ENCODE results near the gene KCND3. TPM values are rescaled to one million over a fixed set of nuclear protein-coding genes. Genes with fewer than 3 reads are reported as not detected.

KCND3 gene
- total RNA-seq, 1 experiment from 2014 or later: 0.15 TPM

DNA sequence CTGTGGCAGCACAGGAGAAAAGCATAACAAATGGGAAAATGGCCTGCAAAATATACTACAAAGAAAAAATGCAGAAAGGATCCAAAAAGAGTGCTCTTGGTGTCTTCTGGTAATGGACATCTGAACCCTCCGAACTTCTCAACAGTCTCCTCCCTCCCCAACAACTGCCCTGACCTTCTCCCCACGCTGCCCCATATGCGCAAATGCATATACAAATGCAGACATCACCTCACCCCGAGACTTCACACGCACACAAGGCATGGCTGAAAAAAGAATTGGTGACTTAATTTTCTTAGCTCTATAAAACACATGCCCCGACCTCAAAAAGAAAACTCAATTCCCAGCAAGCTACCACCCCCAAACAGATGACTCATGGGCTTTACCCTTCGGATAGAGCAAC, 8.4 kb downstream of the KCND3 start:
- Histone ChIP-seq H2AK5ac (ENCODE audit: insufficient read length, low read length) (no peak overlapping the region), H3K4ac (ENCODE audit: low read depth, low read length) (no peak overlapping the region), H3K9me3 (ENCODE audit: control insufficient read depth, low read depth, low read length) (no peaks in the 10 kb centered on the region), H3K23ac (ENCODE audit: insufficient read length, low read depth, low read length) (no peak overlapping the region), H2BK5ac (ENCODE audit: insufficient read length, low read length) (no peak overlapping the region), H3K18ac (ENCODE audit: insufficient read length, low read depth, low read length) (no peak overlapping the region), H3K79me1 (ENCODE audit: insufficient read depth, low read depth, low read length, poor library complexity, severe bottlenecking) (no peaks in the 10 kb centered on the region), H4K8ac (replicated peaks; ENCODE audit: insufficient read length, low read depth, low read length) (no peak overlapping the region), H3K27ac (ENCODE audit: insufficient read length, low read depth, low read length) (no peak overlapping the region), H3K4me2 (ENCODE audit: insufficient read depth, insufficient read length, low read length) (no peak overlapping the region), H4K5ac (ENCODE audit: insufficient read length, low read depth, low read length) (no peak overlapping the region), H3K23me2 (ENCODE audit: insufficient read length, low read depth, low read length, poor library complexity, severe bottlenecking) (no peaks in the 10 kb centered on the region), H2BK120ac (ENCODE audit: low read depth, low read length, poor library complexity, severe bottlenecking) (no peak overlapping the region), H3K79me2 (ENCODE audit: insufficient read depth, low read length) (no peaks in the 10 kb centered on the region), H2BK12ac (ENCODE audit: insufficient read length, low read depth, low read length) (no peak overlapping the region), H2BK15ac (ENCODE audit: low read depth, low read length) (no peak overlapping the region), H2AFZ (ENCODE audit: low read length) (no peak overlapping the region), H3T11ph (ENCODE audit: low read length) (no peak overlapping the region), H3K9ac (ENCODE audit: extremely low read depth, insufficient read length, low read length) (no peak overlapping the region), H3K4me1 (ENCODE audit: insufficient read depth, low read length) (peaks cover 2% of the 10 kb centered on the region; the same call in 1 of the 2 replicates), H3K56ac (ENCODE audit: insufficient read length, low read depth, low read length) (no peak overlapping the region), H3K27me3 (ENCODE audit: insufficient read depth, low read length) (no peaks in the 10 kb centered on the region), H3K14ac (ENCODE audit: insufficient read depth, low read length) (no peak overlapping the region), H4K20me1 (ENCODE audit: control insufficient read depth, insufficient read depth, insufficient read length) (no peaks in the 10 kb centered on the region), H4K91ac (ENCODE audit: insufficient read length, low read depth, low read length) (no peak overlapping the region), H2BK20ac (ENCODE audit: low read depth, low read length, poor library complexity, severe bottlenecking) (no peak overlapping the region)
- peaks cover 19 to 20% of the 10 kb centered on the region in 2 experiments for H3K4me1 Mint-ChIP-seq
- TF ChIP-seq, protein P1, sequence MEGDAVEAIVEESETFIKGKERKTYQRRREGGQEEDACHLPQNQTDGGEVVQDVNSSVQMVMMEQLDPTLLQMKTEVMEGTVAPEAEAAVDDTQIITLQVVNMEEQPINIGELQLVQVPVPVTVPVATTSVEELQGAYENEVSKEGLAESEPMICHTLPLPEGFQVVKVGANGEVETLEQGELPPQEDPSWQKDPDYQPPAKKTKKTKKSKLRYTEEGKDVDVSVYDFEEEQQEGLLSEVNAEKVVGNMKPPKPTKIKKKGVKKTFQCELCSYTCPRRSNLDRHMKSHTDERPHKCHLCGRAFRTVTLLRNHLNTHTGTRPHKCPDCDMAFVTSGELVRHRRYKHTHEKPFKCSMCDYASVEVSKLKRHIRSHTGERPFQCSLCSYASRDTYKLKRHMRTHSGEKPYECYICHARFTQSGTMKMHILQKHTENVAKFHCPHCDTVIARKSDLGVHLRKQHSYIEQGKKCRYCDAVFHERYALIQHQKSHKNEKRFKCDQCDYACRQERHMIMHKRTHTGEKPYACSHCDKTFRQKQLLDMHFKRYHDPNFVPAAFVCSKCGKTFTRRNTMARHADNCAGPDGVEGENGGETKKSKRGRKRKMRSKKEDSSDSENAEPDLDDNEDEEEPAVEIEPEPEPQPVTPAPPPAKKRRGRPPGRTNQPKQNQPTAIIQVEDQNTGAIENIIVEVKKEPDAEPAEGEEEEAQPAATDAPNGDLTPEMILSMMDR (conservative IDR thresholded peaks at IDR 0.05): no peak
- no CpG with 5 or more reads among the region's 7 CpGs for WGBS (ENCODE audit: extremely low coverage, insufficient read length, low lambda C conversion rate)
- H3K36me3 Mint-ChIP-seq (ENCODE audit: insufficient read depth in 1 of 3, low read depth in 3 of 3): peaks cover 2 to 7% (median 5%) of the 10 kb centered on the region in 3 experiments; a peak in 4 of 7 replicates
- DNase-seq: no peak
- peaks cover 5 to 8% of the 10 kb centered on the region in 2 experiments; a peak in 4 of 5 replicates for H3K9me3 Mint-ChIP-seq
- H3K27me3 Mint-ChIP-seq (ENCODE audit: low read depth): peaks cover 73% of the 10 kb centered on the region
- H3K4me3 Mint-ChIP-seq: no peak overlapping the region
- H3K27ac Mint-ChIP-seq: peak overlapping the region in 1 of 3 experiments; percentile 56; a peak in 1 of 7 replicates

Data from H9 (cell line).